Renal pelvis (tissue), 4 donors: ENCODE data around the gene NOD2. TPM values are rescaled to one million over a fixed set of nuclear protein-coding genes. Genes with fewer than 3 reads are reported as not detected.

Source experiments
- DNase-seq: peaks from one replicate; pipeline ENCODE4 v3.0.0-alpha.2; 2013
- polyA plus RNA-seq, 3 donors: library from polyadenylated mRNA; unstranded; fragments of 120-200 nt; gene quantifications; one replicate each; pipeline ENCODE4 v1.2.1, GENCODE V29; 2013; ENCODE audit not compliant: insufficient read length in 3 of 3

The NOD2 gene
- polyA plus RNA-seq, 3 donors: 0.23 to 0.40 (median 0.30) TPM

GRCh38 chr16:50669741-50670140 lies 23.7 kb upstream of the NOD2 start:
- DNase-seq: no peak

- no peak for DNase-seq
These were observed 22.9 kb upstream of the NOD2 start for GRCh38 chr16:50670476-50670875.

GRCh38 chr16:50671644-50672260 lies 21.7 kb upstream of the NOD2 start:
- no peak for DNase-seq

- no peak for DNase-seq
These were observed 19.7 kb upstream of the NOD2 start for GRCh38 chr16:50673496-50674275.

DNA sequence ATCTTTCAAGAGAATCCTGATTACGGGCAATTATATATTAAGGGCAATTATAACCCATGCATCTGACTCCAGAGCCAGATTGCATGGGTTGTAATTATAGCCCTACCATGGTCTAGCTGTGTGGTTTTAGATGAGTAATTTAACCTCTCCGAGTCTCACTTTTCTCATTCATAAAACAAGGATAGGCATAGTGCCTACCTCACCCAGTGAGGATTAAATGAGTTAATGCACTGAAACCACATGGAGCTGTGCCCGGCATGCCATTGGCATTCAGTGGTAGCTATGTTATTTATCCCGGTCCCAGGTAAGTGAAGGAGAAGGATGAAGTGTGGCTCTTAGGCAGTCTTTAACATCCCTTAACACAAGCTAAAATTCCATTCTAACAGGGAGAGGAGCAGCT lies 18.6 kb upstream of the NOD2 start:
- no peak for DNase-seq

DNA sequence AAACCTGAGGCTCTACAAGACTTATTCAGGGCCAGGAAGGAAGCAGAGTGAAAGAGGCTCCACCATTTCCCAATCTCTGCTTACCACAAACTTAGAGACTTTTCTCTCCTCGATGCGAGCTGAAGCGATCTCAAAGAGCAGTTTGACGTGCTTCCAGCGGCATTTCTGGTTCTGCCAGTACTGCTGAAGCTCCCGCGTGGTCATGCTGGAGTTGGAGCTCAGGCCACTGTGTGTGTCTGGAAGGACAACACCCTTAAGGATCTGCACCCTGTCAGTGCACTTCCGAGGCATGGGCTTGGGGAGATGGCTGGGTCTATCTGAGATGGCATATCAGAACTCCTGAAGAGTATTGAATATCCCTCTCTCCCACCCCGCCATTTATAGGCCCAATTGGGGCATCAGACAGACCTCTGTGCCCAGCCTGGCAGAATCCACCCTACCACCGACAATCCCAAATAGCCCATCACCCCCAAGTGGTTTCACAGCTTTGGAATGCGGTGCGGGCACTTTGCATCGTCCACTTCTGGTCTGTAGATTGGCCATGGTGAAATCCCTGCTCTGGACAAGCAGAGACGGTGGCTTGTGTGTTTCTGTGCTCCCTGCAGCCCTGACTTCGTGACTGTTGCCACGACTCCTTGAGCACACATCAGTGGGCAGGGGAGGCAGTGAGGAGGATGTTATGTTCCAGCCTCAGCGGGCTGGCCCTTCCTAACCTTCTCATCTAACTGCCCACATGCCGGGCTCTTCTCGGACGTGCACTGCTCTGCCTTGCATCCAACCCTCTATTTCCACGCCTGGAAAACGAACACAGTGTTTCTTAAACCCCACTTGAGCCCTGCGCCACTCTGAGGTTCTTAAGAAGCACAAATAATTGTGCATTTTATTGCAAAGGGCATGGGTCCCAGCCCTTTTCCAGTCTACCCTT lies 17.5 kb upstream of the NOD2 start:
- no peak for DNase-seq

DNA sequence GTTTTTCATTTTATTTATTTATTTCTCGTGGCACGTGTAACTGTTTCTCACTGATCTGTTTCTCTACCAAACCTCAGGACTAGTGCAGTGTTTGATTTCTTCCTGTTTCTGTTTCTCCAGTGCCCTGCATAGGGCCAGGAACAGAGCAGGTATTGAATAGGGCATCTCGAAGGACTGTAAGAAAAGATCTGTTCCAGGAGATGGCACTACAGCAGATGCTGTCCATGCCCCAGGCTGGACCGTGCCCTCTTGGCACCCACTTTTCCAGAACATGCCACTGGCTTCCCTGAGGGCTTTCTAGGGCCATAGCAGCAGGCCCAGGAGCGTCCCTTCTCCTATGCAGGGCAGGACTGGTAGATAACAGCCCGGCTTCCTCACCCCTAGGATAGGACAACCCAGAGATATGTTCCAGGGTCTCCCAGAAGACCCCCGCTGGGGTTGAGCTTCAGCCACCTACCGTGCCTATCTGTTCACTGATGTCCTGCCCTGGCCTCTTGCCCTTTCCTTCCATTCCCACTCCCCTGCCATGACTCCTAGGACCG lies 16.7 kb upstream of the NOD2 start:
- DNase-seq: no peak

- DNase-seq: no peak
These were observed 16.1 kb upstream of the NOD2 start for GRCh38 chr16:50677351-50677750.

GRCh38 chr16:50678531-50678930 lies 14.9 kb upstream of the NOD2 start:
- DNase-seq: no peak

DNA sequence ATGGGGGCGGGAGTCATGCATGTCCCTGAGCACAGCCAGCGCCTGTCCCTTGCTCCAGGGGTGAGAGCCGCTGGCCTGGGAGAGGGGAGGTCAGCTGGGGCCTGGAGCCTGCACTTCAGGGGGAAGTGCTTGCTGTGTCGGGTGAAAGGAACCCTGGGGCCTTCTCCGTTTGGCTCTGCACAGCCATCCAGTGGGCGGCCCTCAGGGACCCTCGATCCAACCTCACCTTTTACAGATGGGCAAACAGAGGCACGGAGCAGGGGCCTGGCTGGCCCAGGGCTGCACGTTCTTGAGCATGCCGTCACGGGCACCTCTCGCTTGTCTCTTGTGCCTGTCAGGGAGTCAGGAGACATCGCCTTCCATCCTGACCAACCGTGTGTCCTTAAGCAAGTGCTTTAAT lies 14.1 kb upstream of the NOD2 start:
- DNase-seq: no peak

DNA sequence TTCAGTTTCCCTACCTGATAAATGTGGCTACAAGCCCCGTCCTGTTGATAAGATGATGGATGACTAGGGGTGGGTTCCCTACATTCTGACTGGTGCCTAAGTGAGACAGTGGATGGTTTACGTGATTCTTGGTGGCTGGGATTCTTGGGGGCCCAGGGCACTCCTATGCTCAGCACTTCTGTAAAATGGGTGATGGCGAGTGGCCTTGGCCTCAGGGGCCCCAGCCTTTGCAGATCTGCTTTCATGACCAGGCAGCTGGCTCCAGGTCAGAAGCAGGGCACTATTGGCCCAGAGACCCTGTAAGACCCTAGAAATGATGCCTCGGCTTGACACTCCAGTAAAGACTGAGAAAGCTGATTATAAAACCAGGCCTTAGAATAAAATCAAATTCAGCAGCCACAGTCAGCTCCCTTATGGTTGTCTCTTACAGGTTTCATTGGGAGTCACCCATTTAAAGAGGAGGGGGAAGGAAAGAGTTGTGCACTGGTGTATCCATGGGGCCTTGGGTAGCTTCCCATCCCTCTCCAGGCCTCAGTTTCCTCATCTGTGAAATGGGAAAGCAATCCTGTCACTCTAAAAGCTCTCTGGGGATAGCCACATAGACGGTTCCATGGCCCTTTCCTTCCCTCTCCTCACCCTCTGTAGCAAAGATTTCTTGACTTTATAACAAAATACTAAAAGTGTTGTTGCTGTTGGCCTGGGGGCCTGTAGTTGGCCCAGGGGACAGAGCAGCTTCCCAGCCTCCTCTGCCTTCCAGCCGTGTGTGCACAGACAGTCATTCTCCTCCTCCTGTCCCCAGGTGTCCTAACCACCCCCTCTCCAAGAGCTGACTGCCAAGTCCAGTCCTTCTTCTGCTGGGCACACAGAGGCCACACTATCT lies 13.5 kb upstream of the NOD2 start:
- no peak for DNase-seq

- no peak for DNase-seq
These were observed 12.9 kb upstream of the NOD2 start for GRCh38 chr16:50680556-50680893.

GRCh38 chr16:50681021-50681885 lies 12.2 kb upstream of the NOD2 start, which contains the start of gene SNX20:
SNX20 (minus strand) TSS chr16:50681312; CDS start chr16:50677526, 3,786 bp downstream.
- DNase-seq: no peak

GRCh38 chr16:50683689-50684374 lies 9.6 kb upstream of the NOD2 start:
- DNase-seq: no peak

GRCh38 chr16:50684823-50685461 lies 8.5 kb upstream of the NOD2 start:
- DNase-seq: no peak

GRCh38 chr16:50685462-50686063 lies 7.8 kb upstream of the NOD2 start:
- no peak for DNase-seq

GRCh38 chr16:50688083-50688482 lies 5.3 kb upstream of the NOD2 start:
- DNase-seq: no peak

DNA sequence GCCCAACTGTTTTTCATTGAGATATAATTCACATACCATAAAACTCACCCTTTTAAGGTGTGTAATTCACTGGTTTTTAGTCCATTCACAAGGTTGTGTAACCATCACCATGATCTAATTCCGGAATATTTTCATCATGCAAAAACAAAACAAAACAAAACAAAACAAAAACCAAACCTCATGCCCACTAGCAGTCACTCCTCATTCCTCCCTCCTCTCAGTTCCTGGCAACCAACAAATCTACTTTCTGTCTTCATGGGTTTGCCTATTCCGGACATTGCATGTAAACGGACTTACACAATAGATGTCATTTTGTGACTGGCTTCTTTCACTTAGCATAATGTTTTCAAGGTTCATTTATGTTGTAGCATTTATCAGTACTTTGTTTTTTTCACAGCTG lies 4.5 kb upstream of the NOD2 start:
- no peak for DNase-seq

GRCh38 chr16:50690177-50690576 lies 3.2 kb upstream of the NOD2 start:
- no peak for DNase-seq
